Stimulated activated CD4-positive, alpha-beta T cell treated with anti-CD3 and anti-CD28 coated beads, Interleukin-1b, Interleukin-23, amount 100 ng/mL, for 24 hours (primary cell): ENCODE measurements around the gene RTN4IP1.
"Not testable (repeated sequence)": the region's sequence is repeated elsewhere in the genome, so short reads cannot be mapped to it uniquely, and the experiment has no call there.

ENCODE experiments used
- DNase-seq, 4 experiments: peaks; one replicate each; pipeline ENCODE4 v3.0.0-alpha.2; 2020; ENCODE audit warnings: low read depth in 4 of 4, low spot score in 1 of 4

Gene RTN4IP1

DNA sequence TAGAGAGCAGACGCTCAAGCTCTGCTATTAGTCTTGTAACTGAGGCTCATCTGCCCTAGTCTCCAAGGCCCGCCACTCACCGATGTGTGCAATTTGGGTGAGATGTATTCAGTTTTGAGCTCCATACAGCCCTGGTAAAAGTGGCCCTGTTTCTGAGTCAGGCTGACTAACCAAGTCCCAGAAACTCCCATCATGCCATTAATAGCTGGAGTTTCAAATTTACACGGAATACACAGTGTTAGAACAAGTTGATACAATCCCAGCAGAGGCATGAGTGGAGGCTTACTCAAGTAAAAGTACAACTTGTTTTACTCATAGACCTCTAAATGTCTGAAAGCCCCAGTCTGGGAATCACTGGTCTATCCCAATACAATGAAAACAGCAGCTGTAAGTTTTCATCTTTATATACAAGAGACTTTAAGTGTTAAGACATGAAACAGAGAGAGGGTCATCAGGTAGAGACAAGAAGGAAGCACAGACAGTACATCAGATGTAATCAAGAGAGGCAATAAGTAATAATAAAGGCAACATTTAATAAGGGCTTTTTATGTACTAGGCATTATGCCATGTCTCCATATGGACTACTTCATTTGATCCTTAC lies 42.4 kb downstream of the RTN4IP1 start:
- no peak for DNase-seq

DNA sequence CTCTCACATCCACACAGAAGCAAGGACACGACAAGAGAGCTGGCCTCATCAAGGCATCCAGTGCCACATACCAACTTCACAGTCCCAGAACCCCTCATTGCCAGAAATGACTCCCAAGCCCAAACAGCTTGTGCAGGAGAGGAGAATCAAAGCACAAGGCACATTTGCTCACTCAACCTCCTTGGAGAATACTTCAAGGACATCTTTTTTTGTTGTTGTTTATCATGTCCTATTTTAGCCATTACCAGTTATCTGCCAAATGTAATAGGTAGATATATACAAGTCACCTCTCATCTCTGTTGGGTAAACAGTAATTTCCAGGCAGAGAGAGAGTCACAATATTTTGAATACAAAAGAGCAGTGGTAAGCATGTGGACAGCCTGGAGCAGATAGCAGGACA lies 47.8 kb downstream of the RTN4IP1 start:
- no peak for DNase-seq

DNA sequence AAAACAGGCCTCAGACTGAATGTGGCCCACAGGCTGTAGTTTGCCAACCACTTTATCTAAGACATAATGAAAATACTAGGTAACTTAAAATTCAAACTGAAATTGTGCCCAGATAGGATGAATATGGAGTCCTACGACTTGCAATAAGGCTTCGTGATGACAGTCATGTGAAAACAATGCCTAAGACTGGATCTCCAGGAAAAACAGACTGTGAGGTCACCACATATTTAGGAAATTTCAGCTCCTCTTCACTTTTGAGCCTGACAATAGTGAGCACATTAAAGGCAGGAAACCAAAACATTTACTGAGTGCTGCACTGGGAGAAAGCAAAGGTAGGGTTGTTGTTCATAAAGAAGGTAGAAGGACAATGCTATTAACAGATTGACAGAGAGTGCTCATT lies 50.0 kb downstream of the RTN4IP1 start:
- DNase-seq: no peak

DNA sequence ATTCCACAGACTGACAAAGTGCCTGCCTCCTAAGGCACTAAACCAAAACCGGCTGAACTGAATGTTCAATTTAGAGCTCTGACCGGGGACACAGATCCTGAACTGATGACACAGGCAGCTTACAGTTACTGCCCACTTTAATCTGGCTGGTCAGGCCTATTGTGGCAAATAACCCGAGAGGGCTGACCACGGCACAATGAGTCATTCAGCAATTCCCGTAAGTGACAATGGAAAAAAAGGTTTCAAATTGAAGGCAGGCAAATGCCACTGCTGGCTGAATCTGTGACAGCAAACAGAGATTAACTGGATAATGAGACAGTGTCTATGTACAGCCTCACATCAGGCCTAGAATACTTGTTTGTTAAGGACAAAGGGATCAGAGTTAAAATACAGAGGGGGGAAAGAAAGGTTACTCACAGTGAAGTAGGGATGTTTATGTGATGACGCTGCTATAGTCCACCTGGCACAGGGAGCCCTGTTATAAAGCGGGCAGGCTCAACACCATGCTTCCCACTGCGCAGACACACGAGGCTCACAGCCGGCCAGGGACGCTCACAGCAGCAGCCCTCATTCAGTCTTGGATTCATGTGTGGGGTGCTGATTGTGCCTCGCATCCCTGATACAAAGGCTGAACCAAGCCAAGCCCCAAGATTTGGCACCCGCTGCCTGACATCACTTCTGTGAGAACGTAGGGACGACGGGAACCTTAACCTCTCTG lies 54.4 kb downstream of the RTN4IP1 start:
- DNase-seq: no peak

DNA sequence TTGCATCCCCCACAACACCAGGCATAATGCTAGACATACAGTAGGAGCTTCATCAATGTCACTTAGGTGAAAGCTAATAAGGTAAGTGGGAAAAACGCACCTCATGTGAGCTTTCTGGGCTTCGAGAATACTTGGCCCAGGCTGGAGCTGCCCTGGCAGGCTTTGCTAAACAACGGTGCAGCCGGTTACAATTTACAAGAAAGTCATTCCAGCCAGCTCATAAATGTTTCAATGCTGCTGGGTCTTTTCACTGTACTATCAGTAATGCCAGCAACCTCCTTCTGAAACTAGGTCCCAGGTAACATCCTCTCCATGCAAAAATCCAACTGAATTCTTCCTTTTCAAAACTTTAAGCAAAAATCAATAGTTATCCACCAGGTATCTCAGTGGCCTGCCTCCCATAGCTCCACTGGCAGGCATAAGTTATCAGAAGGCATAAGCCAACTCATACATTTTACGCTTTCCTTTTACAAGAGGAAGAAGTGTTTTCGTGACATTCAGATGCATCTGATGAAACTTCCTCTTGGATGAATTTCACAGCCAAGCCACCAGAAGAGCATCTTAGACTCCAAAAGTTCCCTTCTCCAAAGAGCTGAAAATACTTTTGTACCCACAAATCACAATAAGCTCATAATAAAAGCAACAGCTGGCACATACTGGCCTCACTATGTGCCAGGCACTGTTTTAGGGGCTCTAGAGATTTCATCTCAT lies 56.3 kb downstream of the RTN4IP1 start:
- DNase-seq: no peak

DNA sequence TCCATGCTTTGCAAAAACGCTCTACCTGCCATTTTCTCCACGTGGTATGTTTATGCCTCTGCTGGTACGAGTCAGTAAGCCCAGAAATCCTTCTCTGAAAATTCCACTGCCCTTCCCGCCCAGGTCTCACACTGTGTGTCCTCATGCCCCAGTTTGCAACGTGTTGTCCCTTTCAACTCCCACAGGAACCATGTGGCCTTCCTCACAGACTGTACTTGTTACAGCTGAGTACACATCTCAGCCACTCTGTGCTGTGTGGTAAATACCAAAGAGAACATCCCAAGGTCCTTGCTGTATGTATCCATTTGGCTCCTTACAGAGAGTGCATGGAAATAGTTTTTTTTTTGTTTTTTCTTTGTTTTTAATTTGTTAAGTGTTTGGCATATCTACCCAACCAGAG lies 56.9 kb downstream of the RTN4IP1 start:
- no peak for DNase-seq

DNA sequence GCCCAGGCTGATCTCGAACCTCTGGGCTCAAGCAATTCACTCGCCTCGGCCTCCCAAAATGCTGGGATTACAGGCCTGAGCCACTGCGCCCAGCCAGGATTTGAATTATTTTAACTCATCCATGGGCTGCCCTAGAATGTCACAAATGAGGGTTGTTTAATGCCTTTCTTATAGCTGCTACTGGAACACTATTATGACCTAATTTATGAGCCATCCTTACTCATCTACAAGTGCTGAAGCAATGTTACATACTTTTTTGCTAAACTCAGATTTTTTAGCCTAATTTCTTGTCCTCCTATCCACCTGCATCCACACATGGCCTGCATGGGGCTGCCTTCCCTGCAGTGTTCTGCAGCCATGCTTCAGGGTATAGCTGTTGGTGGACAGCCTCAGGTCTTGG lies 59.9 kb downstream of the RTN4IP1 start:
- DNase-seq: no peak

DNA sequence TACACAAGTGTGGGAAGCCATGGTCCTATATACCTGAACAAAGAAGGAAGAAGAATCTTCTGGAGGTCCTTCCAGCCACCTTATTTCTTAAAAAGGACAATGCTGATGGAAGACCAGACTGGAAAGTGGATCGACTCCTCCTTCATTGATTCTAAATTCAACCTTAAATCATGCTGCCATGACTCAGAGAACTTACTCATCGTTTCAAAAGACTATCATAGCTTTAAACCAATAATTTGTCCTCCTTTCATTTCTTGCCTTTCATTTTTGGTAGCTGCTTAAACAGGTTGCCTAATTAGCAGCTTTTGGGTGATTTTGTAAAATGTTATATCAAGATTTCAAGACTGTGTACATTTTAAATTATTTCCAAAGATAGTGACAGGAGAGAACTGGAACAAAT lies 60.8 kb downstream of the RTN4IP1 start:
- DNase-seq: no peak

DNA sequence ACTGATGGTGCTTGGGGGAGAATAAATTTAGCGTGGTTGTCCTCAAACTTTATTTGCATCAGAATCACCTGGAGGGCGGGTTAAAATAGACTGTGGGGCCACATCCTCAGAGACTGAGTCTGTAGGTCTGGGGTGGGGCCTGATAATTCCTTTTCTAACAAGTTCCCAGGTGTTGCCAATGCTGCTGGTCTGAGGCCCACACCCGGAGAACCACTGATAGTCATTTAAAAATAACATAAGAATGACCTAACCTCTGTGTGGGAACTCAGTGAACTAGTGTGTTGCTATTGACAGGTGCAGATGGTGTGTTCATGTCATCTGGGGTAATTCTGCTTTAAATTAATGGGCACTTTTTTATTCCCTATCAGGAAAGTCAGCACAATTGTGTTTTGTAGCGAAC lies 64.8 kb downstream of the RTN4IP1 start:
- no peak for DNase-seq

DNA sequence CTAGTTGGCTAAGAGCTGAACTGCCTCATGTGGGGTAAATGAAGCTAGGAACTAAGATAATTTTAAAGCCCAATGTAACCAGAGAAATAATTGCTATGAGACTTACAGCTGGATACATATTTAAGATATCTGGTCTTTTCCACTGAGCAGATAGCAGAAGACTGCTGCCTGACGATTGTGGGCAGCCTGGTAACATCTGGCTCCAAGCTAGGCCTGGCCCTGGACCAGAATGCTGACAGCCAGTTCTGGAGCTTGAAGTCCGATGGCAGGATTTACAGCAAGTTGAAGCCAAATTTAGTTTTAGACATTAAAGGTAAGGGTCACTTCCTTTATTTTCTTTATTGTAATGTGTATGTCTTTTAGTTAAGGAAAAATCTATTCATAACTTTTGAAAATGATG lies 65.7 kb downstream of the RTN4IP1 start:
- DNase-seq: no peak

DNA sequence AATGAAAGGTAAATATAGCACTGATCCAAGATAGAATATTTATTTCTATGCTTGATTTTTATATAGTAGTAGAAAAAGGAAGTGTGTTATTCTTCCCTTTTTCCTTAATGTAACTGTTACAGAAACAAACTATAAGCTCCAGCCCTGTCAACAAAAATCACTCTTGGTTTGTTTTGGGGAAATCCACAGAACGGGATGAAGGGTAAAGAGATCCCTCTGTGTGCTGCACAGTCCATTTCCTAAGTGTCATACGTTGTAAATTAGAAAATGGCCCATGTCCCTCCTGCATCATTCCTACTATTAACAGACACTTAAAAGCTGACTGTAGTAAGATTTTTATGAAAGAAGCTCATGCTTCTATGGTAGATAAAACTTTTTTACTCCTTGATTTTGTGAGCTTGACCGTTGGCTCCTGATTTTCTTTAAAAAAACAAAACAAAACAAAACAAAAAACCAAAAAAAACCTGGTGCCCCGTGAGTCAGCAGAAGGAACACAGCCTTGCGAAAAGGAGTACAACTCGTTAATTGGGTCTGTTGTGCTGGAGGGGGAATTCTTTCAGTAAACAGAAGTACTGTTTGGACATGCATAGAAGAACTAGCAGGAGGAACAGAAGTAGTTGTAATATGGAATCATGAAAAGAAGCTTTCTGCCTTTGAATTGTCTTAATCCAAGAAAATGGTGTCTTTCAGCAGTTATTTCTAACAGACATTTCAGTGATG lies 67.5 kb downstream of the RTN4IP1 start:
- no peak for DNase-seq

DNA sequence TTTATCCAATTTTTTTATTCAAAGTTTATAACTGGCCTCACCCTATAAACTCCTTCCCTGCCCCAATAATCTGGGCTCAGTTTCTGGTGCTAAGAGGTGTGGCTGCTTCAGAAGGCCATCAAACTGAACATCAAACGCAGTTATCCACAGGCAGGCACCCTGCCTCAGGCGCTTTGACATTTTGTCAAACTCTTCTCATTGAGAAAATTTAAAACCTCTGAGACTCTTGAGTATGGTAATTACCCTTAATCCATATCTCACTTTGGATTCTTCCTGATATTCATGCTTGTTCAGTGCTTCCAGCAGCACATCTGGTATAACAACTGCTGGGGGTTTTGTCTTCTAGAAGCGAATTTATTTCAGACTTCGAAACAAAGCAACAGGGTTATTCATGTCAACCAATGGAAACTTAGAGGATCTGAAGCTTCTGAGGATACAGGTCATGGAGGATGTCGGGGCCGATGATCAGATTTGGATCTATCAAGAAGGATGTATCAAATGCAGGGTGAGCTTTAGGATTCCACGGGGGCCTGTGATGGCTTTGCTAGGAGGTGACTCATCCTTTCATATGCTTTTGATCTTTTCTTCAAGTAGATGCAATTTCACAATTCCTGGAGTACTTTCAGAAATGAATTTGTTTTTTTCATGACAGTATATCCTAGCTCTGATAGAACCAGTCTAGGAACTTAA lies 68.2 kb downstream of the RTN4IP1 start:
- no peak for DNase-seq

DNA sequence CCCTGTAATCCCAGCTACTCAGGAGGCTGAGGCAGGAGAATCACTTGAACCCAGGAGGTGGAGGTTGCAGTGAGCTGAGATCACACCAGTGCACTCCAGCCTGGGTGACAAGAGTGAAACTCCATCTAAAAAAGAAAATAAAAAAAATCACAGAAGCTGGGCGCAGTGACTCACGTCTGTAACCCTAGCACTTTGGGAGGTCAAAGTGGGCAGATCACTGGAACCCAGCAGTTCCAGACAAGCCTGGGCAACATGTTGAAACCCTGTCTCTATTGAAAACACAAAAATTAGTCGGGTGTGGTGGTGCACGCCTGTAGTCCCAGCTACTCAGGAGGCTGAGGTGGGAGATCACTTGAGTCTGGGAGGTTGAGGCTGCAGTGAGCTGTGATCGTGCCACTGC lies 69.6 kb downstream of the RTN4IP1 start:
- not testable (repeated sequence) for DNase-seq

DNA sequence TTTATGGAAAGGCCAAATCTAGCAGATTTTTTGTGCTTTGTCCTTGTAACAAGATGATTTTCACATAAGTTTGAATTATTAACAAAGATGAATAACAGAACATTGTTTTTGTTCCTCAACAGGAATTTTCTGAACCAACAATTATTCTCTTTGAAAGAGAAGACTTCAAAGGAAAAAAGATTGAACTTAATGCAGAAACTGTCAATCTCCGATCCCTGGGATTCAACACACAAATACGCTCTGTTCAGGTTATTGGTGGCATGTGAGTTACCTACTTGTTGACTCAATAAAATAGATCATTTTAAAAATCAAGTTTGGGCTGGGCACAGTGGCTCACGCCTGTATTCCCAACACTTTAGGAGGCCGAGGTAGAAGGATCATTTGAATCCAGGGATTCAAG lies 70.9 kb downstream of the RTN4IP1 start:
- no peak for DNase-seq

DNA sequence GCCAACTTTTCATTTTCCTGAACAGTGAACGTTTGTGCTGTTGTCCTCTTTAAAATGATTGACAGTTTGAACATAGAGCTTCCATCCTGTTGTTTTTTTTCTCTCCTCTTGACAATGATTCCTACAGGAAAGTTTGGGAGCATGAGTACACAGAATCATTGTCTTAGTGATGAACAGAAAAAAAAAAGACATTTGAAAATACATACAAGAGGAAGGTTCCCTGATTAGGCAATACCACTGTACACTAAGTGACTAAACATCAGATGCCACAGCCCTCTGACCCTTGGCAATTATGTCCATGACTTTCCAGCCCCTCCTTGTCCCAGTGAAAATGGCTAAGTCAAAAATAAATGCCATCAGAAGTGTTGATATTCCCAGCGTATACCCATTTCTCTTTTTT lies 71.5 kb downstream of the RTN4IP1 start:
- DNase-seq: no peak

DNA sequence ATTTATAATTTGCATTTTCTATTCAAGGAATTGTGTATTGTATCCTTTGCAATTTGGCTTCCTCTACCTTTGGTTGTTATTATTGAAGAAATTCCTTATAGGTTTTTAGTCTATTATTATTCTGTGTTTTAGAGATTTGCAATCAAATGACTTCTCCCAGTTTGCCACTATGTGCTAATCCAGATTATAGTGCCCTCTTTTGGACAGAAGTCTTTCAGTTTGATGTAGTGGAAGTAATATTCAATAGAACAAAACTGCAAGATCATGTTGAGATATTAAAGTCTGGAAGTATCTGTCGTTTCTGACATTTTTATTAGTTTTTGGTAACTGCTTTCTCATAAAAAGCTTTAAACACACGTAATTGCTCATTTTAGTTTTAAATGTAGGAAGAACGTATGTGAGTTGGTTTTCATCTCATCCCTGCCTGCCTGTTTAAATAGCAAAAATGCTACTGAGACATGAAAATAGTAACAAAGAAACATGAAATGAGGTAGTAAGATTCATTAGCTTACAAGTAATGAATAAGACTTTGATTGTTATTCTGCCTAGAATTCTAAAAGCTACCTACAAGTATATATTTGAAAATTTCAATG lies 72.8 kb downstream of the RTN4IP1 start:
- DNase-seq: no peak

DNA sequence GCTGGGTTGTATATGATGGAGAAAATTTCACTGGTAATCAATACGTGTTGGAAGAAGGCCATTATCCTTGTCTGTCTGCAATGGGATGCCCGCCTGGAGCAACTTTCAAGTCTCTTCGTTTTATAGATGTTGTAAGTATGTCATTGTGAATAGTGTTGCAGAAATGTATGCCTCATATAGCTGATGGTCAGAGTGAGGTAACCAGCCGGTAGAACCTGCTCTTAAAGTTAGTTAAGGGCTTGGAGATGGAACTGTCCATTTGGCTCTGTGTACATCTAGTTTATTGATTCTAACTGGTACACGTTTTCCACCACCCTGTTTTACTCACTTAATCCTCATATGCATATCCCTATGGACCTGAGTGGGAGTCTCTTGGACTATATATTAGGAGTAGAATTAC lies 73.5 kb downstream of the RTN4IP1 start:
- DNase-seq: no peak

DNA sequence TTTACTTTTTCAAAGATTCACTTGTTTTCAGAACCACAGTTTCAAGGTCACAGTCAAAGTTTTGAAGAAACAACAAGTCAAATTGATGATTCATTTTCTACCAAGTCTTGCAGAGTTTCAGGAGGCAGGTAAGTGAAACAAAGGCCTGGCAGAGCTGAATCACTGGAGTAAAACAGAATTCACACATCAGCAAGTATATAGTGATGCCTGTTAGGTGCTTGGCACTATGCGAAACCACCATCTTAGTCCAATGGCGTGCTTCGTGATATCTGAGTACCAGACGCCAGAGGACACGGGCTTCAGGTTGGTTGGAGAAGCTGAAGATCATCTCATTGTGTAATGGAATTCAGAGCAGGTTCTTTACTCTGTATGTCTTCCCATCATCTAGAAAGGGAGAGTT lies 75.9 kb downstream of the RTN4IP1 start:
- peak in 2 of 4 experiments; percentile 11 to 19 for DNase-seq

DNA sequence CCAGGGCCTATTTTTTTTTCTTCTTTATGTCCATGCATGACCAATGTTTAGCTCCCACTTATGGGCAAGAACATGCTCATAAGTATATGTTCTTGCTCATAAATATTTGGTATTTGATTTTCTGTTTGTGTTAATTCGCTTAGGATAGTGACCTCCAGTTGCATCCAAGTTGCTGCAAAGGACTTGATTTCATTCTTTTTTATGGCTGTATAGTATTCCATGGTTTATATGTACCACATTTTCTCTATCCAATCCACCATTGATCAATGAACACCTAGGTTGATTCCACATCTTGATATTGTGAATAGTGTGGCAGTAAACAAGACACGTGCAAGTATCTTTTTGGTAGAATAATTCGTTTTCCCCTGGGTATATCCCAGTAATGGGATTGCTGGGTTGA lies 78.1 kb downstream of the RTN4IP1 start:
- DNase-seq: no peak

DNA sequence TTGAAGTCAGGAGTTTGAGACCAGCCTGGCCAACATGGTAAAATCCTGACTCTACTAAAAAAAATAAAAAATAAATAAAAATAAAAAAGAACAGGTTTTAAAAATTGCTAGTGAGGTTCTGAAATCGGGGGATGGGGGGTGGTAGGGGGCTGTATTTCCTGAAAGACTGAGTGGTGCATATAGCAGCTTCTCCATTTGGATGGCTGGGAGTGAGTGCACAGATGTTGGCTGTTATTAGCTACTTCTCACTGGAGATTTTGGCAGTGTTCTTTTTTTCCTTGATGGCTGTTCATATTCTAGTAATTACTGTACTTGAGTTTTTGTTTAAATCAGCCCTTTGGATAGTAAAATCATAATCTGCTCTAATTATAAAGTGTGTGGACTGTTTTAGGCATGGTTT lies 79.8 kb downstream of the RTN4IP1 start:
- no peak for DNase-seq

DNA sequence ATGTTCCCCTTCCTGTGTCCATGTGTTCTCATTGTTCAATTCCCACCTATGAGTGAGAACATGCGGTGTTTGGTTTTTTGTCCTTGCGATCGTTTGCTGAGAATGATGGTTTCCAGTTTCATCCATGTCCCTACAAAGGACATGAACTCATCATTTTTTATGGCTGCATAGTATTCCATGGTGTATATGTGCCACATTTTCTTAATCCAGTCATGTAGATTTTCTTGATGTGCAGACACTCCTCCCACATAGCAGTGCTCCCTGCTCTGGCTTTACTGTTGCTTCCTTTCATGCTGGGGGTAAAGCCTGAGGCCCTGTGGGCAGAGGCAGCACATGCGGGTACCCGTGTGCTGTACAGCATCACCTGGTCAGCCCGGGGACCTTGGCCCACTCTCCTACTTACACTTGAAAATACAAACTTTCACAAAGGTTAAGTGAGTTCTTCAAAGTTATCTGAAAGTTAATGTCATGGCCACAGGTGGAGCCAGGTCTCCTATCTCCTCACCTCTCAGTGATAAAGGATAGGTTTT lies 80.3 kb downstream of the RTN4IP1 start:
- DNase-seq: not testable (repeated sequence)
